CD4-positive, alpha-beta T cell treated with Interleukin-6 for 4 hours (primary cell): ENCODE results near the gene RGS3.

Experiments
- DNase-seq: peaks from one replicate; pipeline ENCODE4 v3.0.0-alpha.2; 2020; ENCODE audit warnings: mixed read lengths

Gene RGS3

DNA sequence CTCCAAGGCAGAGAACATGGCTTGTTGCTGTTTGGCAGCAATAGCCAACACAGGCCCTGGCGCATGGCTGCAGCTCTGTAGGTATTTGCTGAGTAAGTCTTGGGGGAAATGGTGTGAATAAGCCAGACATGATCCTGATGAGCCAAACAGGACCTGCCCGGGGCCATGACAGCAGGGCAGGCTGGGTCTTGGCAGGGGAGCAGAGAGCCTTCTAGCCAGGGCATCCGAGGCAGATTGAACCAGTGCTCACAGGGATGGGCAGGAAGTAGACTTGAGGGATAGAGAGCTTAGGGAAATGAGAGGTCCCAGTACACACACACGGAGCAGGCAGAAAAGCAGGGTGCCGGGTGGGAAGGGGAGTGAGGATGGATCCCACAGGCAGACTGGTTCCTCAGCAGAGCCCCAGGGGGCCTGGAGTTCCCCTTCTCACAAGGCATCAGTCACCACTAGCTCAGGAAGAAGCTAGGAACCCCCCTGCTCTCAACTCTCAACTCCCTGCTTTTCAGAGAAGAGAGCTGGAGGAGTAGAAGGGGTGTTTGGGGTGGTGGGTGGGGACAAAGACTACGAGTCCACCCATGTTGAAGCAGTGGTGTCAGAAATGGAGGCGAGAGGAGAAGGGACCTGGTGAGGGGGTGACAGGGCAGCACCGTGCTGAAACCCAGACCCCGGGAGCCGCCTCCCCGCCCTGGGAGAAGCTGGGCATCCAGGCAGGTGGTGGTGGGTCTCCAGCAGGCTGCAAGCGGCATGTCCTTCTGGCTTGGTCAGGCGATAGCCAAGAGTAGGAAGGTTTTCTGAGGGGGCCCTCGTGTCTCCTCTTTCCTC is 111.1 kb downstream of the RGS3 start:
- DNase-seq: no peak

DNA sequence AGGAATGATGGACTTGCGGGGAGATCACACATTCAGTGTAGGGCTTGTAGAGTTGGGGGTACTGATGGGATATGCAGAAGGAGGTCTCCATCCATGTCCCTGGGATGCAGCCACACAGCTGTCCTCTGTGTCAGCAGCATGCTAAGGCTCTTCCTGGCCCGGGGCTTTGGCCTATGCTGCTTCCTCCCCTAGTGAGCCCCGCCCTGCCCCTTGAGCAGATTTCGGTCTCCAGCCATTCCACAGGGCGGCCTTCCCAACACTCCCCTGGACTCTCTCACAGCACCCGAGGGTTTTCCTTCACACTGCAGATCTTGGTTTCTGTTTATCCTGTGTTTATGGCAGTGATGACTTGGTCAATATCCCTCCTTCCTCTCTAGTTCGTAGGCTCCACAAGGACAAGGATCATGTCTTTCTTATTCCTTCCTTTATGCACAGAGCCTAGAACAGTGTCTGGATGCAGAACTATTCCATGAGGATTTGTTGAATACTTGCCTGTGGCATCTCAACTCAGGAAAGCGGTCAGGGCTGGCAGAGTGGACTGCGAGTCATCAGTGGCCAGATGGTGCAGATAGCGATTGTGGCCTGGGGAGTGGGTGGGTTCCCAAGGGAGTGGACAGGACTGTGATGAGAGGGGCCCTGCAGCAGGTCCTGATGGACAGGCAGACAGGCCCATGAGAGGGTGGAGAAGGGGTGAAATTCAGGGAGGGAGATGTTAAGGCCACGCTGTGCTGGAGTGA is 114.2 kb downstream of the RGS3 start:
- no peak for DNase-seq

DNA sequence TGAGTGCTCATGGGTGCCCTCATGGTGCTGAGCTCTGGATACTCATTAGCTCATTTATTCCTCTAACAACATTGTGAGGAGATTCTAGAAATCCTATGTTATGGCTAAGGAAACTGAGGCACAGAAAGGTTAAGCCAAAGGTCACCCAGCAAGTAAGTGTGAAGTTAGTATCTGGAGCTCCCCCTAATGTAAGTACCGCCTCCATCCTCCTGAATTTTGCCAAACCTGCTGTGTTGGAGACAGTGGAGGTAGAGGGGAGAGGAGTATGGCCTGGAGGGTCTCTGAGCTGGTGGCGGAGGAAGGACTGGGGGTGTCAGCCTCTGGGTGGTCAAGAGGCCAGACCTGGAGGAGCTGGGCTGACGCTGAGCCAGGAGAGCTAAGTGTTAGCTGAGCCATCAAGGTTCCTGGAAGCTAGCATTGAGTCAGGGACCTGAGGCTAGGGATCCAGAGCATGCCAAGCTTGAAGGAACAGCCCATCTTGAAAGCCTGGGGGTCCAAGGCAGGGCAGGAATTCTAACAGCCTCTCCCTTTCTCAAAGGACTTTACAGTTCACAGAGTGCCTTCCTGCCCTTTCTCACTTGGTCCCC is 114.8 kb downstream of the RGS3 start:
- DNase-seq: no peak

DNA sequence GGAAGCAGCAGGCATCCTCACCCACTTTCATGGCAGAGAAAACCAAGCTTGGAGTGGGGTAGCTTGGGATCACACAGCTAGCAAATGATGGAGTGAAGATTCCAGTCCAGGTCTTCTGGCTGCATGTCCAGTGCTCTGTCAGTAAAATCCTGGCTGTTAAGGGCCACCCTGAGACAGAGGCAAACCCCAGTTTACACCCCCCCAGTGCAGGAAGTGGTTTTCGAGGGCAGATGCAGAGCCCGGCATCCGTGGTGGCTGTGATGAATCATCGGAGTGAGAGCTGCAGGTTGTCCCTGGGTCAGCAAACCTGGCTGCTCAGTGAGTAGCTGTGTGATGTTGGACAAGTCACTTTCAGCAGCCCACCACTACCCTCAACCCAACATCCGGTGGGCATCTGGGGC is 115.4 kb downstream of the RGS3 start:
- peak; percentile 87 for DNase-seq

DNA sequence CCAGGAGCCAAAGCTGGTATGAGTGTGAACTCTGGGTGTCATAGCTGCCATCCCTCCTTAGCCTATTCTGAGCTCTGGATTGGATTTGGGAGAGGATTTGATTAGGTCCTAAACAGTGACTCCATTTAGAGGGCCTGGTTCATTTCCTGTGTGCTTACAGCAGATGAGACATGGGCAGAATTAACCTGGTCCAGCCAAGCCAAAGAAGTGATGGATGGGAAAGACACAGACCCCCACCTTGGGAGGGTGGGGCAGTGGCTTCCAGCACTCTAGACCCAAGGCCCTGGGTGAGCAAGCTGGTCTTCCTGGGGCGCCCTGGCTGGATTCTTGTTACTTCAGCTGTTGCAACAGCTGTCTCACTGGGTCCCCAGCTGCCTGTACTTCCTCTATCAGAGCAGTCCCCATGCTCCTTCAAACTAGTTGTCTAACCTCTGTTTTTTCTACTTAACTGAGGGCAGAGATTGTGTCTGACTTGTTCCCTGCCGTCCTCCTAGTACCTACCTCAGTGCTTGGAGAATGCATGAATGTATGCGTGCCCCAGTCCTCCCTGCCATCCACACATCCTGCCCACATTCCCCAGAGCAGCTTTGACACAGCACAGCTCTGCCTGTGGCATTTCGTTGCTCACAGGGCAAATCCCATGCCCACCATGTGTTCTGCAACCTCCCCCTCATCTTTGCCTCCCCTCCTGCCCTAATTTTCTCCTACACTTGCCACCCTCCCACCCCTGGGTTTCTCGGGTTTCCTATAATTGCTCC is 115.9 kb downstream of the RGS3 start:
- DNase-seq: peak; percentile 46

DNA sequence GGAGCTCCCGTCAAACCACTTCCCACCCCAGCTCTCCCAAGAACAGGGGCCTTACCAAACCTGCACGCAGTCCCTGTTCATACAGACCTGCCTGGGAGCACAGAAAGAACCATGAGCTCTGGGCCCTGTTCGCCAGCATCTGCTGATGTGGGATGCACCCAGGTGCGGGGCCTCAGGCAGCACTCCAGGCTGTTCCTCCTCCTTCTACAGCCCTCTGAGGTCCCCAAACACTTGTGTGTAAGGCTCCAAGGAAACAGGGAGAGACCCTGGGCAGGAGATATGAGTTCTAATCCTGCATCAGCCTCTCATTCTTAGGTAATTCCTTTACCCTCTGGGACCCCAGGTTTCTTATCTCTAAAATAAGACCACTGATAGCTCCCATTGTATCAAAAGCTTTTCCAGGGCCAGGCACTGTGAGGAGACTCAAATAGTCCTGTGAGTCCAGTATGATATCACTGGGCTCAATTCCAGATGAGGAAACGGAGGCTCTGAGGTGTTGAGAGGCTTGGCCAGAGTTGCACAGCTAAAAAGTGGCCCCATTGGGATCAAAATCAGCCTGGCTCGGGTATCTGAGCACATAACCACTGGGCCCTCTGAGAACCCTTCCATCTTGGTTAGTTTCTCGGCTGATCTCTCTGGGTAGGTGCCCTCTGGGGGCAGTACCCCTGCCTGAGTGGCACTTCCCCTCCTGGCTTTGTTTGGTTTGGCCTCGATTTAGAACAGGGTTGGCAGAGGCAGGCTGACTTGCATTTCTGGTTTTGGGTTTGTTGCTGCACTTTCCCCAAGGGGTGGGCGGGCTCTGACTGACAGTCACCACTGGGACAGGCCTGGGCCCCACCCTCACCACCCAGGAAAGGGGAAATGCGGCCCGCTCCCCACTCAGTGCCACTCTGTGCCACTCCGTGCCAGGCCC is 116.8 kb downstream of the RGS3 start:
- peak; percentile 81 for DNase-seq

DNA sequence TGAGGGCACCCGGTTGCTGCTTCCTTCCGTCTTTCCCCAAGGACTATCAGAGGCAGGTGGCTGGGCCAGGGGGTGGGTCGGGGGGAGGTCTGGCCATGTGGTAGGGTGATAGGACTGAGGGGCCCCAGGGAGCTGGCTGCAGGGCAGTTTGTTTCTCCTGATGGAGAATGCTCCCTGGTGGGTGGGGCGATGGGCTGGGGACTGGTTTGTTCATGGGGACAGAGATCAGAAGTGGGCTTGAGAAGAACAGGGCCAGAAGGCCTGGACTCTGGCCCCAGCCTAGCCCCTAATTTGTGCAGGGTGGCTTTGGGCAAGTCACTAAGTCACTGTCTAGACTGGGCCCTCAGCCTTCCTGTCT is 117.4 kb downstream of the RGS3 start:
- peak; percentile 11 for DNase-seq

DNA sequence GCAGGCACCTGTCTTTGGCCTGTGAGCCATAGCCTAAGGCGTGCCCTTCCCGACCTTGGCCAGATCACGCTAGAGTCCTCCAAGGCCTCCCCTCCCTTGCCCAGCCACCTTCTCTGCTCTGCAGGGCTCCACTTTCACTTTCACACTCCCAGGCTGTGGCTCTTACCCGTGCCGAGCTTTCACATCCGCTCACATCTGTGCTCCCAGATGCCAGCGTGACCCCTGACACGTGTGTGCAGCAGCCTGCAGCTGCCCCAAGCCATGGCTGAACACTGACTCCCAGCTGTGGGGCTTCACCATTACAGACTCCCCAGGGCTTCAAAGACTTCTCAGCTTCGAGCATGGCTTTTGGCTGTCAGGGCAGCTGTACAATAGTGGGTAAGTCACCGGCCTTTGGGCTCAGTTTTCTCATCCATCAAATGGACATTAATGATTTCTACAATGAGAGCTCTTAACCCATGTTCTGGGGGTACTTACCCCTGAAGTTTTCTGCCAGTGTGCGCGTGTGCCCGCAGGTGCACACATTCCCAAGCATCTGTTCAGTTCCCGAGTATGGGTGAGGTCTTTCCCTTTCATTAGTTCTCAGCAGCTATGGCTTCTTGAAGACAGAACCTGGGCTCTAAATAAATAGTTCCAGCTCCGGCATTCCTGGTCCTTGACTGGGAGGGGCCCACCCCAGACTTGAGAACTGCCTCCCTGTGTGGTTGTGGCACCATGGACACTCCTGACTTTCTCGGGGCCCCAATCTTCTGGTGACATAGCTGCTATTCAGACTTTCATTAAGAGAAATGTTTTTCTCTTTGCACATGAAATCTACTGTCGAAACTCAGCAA is 118.6 kb downstream of the RGS3 start:
- peak; percentile 87 for DNase-seq

DNA sequence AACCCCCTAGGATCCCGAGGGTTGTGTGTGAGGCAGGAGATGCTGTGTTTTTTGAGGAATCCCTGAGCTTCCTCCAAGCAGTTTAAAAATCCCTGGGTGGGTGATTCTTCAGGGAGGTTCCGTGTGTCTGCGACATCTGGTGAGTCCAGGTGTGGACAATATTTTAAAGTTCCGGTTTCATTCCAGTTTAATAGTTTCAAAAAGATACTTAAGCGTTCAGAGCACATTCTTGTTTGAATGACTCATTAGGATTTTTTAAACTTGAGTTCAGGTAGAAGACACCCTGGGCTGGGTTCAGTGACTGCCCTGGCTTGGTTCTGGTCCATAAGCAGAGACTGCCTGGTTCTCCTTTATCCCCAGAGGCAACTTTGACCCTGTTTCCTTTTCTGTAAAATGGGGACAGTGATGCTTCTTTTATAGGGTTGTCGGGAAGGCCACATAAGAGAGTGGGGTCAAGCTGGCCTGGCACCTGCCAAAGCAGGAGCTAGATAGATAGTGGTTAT is 119.2 kb downstream of the RGS3 start:
- DNase-seq: no peak

DNA sequence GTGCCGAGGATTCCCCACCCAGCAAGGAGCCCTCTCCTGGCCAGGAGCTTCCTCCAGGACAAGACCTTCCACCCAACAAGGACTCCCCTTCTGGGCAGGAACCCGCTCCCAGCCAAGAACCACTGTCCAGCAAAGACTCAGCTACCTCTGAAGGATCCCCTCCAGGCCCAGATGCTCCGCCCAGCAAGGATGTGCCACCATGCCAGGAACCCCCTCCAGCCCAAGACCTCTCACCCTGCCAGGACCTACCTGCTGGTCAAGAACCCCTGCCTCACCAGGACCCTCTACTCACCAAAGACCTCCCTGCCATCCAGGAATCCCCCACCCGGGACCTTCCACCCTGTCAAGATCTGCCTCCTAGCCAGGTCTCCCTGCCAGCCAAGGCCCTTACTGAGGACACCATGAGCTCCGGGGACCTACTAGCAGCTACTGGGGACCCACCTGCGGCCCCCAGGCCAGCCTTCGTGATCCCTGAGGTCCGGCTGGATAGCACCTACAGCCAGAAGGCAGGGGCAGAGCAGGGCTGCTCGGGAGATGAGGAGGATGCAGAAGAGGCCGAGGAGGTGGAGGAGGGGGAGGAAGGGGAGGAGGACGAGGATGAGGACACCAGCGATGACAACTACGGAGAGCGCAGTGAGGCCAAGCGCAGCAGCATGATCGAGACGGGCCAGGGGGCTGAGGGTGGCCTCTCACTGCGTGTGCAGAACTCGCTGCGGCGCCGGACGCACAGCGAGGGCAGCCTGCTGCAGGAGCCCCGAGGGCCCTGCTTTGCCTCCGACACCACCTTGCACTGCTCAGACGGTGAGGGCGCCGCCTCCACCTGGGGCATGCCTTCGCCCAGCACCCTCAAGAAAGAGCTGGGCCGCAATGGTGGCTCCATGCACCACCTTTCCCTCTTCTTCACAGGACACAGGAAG is 120.2 kb downstream of the RGS3 start:
- no peak for DNase-seq

DNA sequence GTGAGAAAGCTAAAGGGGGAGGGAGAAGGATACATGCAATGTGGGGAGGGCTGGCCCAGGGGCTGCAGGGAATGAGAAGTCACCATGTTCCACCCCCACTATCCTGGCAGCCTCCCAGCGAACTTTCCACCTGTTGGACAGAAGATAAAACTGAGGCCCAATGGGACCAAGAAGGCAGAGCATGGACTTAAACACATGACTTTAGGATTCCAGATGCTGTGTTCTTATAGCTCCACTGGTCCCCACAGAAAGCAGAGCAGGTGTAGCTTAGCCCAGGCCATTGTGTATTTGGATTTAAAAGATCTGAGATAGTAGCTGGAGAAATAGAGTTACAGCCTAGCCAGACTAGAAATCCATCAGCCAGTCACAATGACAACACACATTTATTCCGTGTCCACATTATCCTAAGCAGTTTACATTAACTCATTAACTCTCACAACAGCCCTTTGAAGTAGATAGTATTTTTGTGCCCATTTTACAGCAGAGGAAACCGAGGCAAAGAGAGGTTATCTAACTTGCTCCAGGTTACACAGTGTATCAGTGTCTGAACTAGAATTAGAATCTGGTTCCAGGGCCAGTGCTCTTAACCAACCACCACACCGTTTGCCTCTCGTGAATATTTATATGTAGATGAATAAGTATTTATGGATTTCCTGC is 121.0 kb downstream of the RGS3 start:
- DNase-seq: no peak

DNA sequence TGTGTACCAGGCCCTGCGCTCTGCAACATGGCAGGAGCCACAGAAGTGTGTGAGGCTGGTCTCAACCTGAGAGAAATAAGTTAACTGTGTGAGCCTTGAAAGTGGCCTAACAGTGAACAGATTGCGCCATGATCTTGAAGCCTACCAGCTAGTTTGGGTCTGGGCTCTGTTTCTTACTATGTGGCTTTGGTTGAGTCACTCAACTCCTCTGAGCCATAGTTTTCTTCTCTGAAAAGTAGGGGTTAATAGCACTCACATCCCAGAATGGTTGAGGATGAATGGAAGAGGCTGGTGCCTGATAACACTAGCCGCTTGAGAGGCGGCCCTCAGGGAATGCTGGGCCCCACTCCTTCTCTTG is 121.5 kb downstream of the RGS3 start:
- no peak for DNase-seq

DNA sequence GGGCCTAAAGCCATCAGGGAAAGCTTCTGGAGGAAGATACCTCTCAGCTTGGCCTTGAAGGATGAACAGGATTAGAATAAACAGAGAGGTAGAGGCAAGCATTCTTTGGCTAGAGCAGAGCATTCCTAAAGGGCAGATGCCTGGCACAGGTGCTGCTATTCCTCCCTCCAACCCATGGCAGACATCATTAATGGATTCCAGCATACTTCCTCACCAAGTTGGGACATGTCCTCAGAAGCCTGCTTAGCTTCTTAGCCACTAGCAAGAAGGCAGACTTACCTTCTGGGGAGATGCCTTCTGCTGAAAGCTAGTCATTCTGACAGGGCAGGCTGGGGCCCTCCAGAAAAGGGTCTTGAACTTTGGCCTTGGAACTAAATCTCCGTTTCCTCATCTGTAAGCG is 122.0 kb downstream of the RGS3 start:
- no peak for DNase-seq

DNA sequence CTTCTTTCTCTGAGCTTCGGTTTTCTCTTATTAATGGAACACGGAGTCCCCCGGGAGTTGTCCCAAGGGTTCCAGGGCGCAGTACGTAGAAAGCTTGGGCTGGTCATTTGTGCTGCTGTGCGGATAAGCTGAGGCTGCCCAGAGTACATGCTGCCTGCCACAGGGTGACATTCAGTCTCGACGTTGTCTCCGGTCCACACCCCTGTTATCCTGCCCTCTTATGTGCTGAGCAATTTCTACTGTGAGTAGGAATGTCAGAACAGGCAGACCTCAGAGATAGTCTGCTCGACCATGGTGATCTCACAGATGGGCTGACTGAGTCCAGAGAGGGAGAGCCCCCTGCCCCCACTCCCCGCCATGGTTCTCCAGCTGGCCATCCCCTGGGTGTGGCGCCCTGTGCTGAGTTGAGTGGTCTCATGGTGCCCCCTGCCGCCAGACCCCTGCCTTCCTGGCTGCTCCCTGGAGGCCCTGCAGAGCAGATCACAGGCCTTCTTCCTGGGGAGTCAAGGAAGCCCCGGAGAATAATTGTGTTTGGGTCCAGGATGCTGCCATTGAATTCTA is 124.0 kb downstream of the RGS3 start:
- peak; percentile 50 for DNase-seq

DNA sequence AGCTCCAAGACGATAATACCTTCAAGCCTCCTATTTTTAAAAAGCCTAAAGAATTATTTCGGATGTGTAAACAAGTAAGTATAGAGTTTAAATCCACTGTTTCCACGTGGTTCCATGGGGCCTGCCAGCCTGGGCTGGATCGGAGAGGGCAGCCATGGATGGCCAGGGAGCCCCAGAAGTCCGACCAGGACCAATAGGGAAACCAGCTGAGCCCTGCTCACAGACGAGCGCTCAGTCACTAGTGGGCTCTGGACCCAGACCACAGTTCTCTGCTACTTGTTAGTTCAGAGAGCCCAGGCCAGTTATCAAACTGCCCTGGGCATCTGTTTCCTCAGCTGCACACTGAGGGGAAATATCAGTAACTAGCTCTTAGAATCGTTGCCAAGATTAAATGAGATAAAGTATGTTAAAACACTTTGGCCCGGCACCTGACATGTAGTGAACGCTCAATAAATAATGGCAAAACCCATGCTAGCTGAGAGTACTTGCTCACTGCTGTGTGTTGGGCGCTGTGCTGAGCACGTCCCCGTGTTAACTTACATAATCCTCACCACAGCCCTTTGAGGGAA is 124.8 kb downstream of the RGS3 start:
- no peak for DNase-seq

DNA sequence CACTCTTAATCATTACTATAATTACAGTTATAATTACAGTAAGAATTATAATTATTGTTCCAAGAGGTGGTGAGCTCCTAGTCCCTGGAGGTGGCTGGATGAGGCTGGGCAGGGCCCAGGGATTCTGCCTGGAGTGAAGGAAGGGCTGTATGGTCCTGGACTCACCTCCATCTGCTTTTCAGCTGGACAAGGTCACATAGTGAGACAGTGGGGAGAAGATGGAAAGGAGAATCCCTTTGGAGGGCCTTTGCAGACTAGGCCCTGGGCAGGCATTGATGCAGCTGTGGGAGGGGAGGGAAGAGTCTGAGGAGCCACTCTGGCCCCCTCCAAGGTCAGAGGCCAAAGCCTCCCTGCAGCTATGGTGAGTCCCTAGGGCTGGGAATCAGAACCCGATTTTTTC is 125.4 kb downstream of the RGS3 start:
- no peak for DNase-seq

DNA sequence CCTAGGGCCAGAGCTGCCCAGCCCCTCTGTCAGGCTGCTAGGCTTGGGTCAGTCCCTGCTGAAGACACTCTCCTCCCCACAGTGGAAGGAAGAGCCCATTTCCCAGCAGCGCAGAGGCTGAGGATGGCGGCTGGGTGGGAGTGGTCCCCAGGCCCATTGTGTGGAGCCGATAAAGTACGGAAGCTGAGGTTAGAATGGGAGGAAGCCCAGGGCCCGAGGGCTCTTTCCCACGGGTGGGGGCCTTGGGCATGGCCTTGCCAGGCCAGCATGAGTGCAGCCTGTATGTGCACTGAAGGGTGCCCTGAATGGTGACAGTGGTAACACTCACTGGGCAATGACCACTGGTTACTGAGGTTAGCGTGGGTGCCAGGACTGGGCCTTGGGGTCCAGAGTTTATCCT is 125.9 kb downstream of the RGS3 start:
- DNase-seq: no peak

DNA sequence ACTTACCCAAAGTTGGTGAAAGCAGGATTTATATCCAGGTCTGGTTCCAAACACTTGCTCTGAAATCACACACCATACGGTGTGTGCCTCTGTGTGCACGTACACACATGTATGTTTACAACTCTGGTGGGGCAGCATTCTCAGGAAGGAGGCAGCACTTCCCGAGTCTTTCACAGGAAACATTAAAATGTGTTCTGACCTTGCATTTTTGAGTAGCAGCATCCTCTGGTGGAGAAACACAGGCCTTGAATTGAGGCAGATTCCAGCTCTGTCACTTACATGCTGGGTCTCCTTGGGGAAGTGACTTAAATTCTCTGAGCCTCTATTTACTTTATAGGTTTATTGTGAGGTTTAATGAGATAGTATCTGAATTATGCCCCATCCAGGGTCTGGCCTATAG is 126.4 kb downstream of the RGS3 start:
- peak; percentile 36 for DNase-seq

DNA sequence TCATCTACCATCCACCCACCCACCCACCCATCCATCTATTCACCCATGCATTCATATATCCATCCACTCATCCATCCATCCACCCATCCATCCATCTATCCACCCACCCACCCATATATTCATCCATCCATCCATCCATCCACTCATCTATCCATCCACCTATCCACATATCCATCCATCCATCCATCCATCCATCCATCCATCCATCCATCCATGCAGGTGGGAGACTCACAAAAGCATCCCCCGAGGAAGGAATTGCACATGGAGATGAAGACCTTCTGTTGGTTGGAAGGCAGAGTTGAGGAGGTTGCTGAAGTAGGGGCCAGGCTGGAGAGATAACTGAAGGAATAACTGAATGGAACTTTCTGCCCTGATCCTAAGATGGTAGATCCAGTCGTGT is 126.9 kb downstream of the RGS3 start:
- no peak for DNase-seq
